Glutamatergic neuron (in vitro differentiated cells): ENCODE results near the gene NUDC. TPM values are rescaled to one million over a fixed set of nuclear protein-coding genes. Genes with fewer than 3 reads are reported as not detected.

Experiments
- DNase-seq: peaks from one replicate; pipeline ENCODE4 v3.0.0; 2022
- H3K27ac Mint-ChIP-seq: one replicate; pipeline ENCODE4 v1.8.0; 2020; ENCODE audit warnings: mild to moderate bottlenecking, mixed read lengths, inconsistent platforms; ENCODE audit not compliant: unreplicated experiment
- H3K27me3 Mint-ChIP-seq: one replicate; pipeline ENCODE4 v1.8.0; 2020; ENCODE audit warnings: mild to moderate bottlenecking, moderate library complexity, mixed read lengths, inconsistent platforms; ENCODE audit not compliant: unreplicated experiment
- H3K36me3 Mint-ChIP-seq: one replicate; pipeline ENCODE4 v1.8.0; 2020; ENCODE audit warnings: mild to moderate bottlenecking, mixed read lengths, inconsistent platforms; ENCODE audit not compliant: unreplicated experiment
- H3K4me1 Mint-ChIP-seq: one replicate; pipeline ENCODE4 v1.8.0; 2020; ENCODE audit warnings: mild to moderate bottlenecking, low read depth, mixed read lengths, inconsistent platforms; ENCODE audit not compliant: unreplicated experiment
- H3K4me3 Mint-ChIP-seq: one replicate; pipeline ENCODE4 v1.8.0; 2020; ENCODE audit warnings: mild to moderate bottlenecking, mixed read lengths, inconsistent platforms; ENCODE audit not compliant: unreplicated experiment
- H3K9me3 Mint-ChIP-seq: one replicate; pipeline ENCODE4 v1.8.0; 2020; ENCODE audit warnings: mild to moderate bottlenecking, moderate library complexity, mixed read lengths, inconsistent platforms; ENCODE audit not compliant: unreplicated experiment
- CTCF ChIP-seq: fragments of 200-600 bp; sonication (generic); IDR thresholded peaks from one replicate; pipeline ENCODE4 v1.5.0; 2021; ENCODE audit not compliant: partially characterized antibody, unreplicated experiment
- total RNA-seq: library from RNA; stranded (reverse); fragmentation: NEBNext Ultra II Directional; extraction: Animal tissue kit (Norgen Biotek cat#: 25700); gene quantifications from one replicate; pipeline ENCODE4 v1.2.1, GENCODE V29; 2021; ENCODE audit not compliant: unreplicated experiment

NUDC gene
- total RNA-seq, 1 donor from 2014 or later = 53.2 TPM

- Mint-ChIP-seq H3K4me1 (peaks cover 6% of the 10 kb centered on the region), H3K27ac (no peak overlapping the region), H3K9me3 (no peaks in the 10 kb centered on the region), H3K4me3 (no peak overlapping the region), H3K27me3 (peaks cover 4% of the 10 kb centered on the region), H3K36me3 (no peaks in the 10 kb centered on the region)
- DNase-seq = no peak
- TF ChIP-seq CTCF = no peak
Observed at GRCh38 chr1:26907071-26907917, 14.2 kb upstream of the NUDC start.

- Mint-ChIP-seq H3K9me3 (no peaks in the 10 kb centered on the region), H3K36me3 (no peaks in the 10 kb centered on the region), H3K27me3 (peaks cover 4% of the 10 kb centered on the region), H3K4me1 (peaks cover 10% of the 10 kb centered on the region), H3K27ac (no peak overlapping the region), H3K4me3 (no peak overlapping the region)
- DNase-seq = no peak
- TF ChIP-seq CTCF = no peak
Observed at GRCh38 chr1:26909951-26910342, 11.6 kb upstream of the NUDC start.

- Mint-ChIP-seq H3K36me3 (no peaks in the 10 kb centered on the region), H3K4me3 (no peak overlapping the region), H3K4me1 (peaks cover 10% of the 10 kb centered on the region), H3K27ac (no peak overlapping the region), H3K9me3 (no peaks in the 10 kb centered on the region), H3K27me3 (peaks cover 4% of the 10 kb centered on the region)
- TF ChIP-seq CTCF = no peak
- DNase-seq = no peak
Observed at GRCh38 chr1:26910343-26911160, 11.0 kb upstream of the NUDC start.

GRCh38 chr1:26911399-26912146 is 10.0 kb upstream of the NUDC start:
- no peak overlapping the region for H3K27ac Mint-ChIP-seq
- peaks cover 10% of the 10 kb centered on the region for H3K4me1 Mint-ChIP-seq
- H3K36me3 Mint-ChIP-seq = no peaks in the 10 kb centered on the region
- no peak overlapping the region for H3K4me3 Mint-ChIP-seq
- TF ChIP-seq CTCF = no peak
- peaks cover 4% of the 10 kb centered on the region for H3K27me3 Mint-ChIP-seq
- no peaks in the 10 kb centered on the region for H3K9me3 Mint-ChIP-seq
- no peak for DNase-seq
